Peyer's patch (tissue), 4 donors: ENCODE data around the gene MAGEA4. TPM values are rescaled to one million over a fixed set of nuclear protein-coding genes. Genes with fewer than 3 reads are reported as not detected.

Experiments
- DNase-seq, 3 donors: peaks; one replicate each; pipeline ENCODE4 v3.0.0-alpha.2; 2017 to 2019
- H3K27ac ChIP-seq, 4 donors: fragments of 200-600 bp; sonication (generic); one replicate each; pipeline ENCODE4 v1.5.1; 2016 to 2019
- H3K27me3 ChIP-seq, 2 donors: fragments of 200-600 bp; sonication (generic); one replicate each; pipeline ENCODE4 v1.5.1; 2019
- H3K36me3 ChIP-seq, 3 donors: fragments of 200-600 bp; sonication (generic); one replicate each; pipeline ENCODE4 v1.5.1; 2016 to 2019
- H3K4me1 ChIP-seq, 4 donors: fragments of 200-600 bp; sonication (generic); one replicate each; pipeline ENCODE4 v1.5.1; 2016 to 2019
- H3K4me3 ChIP-seq, 4 donors: fragments of 200-600 bp; sonication (generic); 1 replicate in 3 of 4; 2 replicates in 1 of 4; pipeline ENCODE4 v1.5.1; 2016 to 2019; ENCODE audit warnings: mild to moderate bottlenecking in 1 of 4
- H3K9me3 ChIP-seq, 4 donors: fragments of 200-600 bp; sonication (generic); one replicate each; pipeline ENCODE4 v1.5.1; 2016 to 2019; ENCODE audit warnings: mild to moderate bottlenecking in 1 of 4
- CTCF ChIP-seq, 6 experiments: fragments of 450-650 bp in 4 of 6; fragments of 200-600 bp in 2 of 6; sonication (generic) in 1 of 6; IDR thresholded peaks; one replicate each; pipeline ENCODE4 v1.5.1; 2017 to 2019; ENCODE audit warnings: antibody characterized with exemption in 6 of 6, mild to moderate bottlenecking in 3 of 6, moderate library complexity in 1 of 6
- POLR2A ChIP-seq, 2 donors: fragments of 450-650 bp; IDR thresholded peaks; one replicate each; pipeline ENCODE4 v1.5.1; 2017; ENCODE audit warnings: antibody characterized with exemption in 2 of 2, mild to moderate bottlenecking in 2 of 2, moderate library complexity in 2 of 2
- total RNA-seq, 4 donors: library from RNA; depleted of rRNA; stranded (reverse); fragments of >200 nt; gene quantifications; one replicate each; pipeline ENCODE4 v1.1.0, GENCODE V29; 2016

The MAGEA4 gene
- total RNA-seq, 4 donors from 2014 or later: not detected

GRCh38 chrX:151966236-151966635 lies 53.5 kb downstream of the MAGEA4 start:
- Histone ChIP-seq H3K27me3 (no peaks in the 10 kb centered on the region), H3K4me3 (no peak overlapping the region), H3K27ac (no peak overlapping the region), H3K9me3 (no peaks in the 10 kb centered on the region), H3K36me3 (no peaks in the 10 kb centered on the region), H3K4me1 (no peaks in the 10 kb centered on the region)
- TF ChIP-seq CTCF (IDR thresholded peaks at IDR 0.05) (no peak), POLR2A (IDR thresholded peaks at IDR 0.05) (no peak)
- no peak for DNase-seq

GRCh38 chrX:151970027-151970426 lies 57.3 kb downstream of the MAGEA4 start:
- Histone ChIP-seq H3K27me3 (no peaks in the 10 kb centered on the region), H3K4me3 (no peak overlapping the region), H3K4me1 (no peaks in the 10 kb centered on the region), H3K9me3 (no peaks in the 10 kb centered on the region), H3K27ac (no peak overlapping the region), H3K36me3 (no peaks in the 10 kb centered on the region)
- DNase-seq: no peak
- no peak for TF ChIP-seq CTCF (IDR thresholded peaks at IDR 0.05)
- TF ChIP-seq POLR2A (IDR thresholded peaks at IDR 0.05): no peak

- Histone ChIP-seq H3K4me1 (no peaks in the 10 kb centered on the region), H3K9me3 (no peaks in the 10 kb centered on the region), H3K36me3 (no peaks in the 10 kb centered on the region), H3K27me3 (no peaks in the 10 kb centered on the region), H3K4me3 (no peak overlapping the region), H3K27ac (no peak overlapping the region)
- TF ChIP-seq POLR2A (IDR thresholded peaks at IDR 0.05) (no peak), CTCF (IDR thresholded peaks at IDR 0.05) (no peak)
- peak in 1 of 3 donors; percentile 57 for DNase-seq
Measured at GRCh38 chrX:151970661-151971060, 58.0 kb downstream of the MAGEA4 start.

- H3K4me1 ChIP-seq: no peaks in the 10 kb centered on the region
- no peaks in the 10 kb centered on the region for H3K9me3 ChIP-seq
- H3K4me3 ChIP-seq: peak overlapping the region in 3 of 4 donors; percentile 41 to 72 (median 66)
- H3K27ac ChIP-seq: peak overlapping the region in 3 of 4 donors; percentile 31 to 88 (median 75)
- no peak for DNase-seq
- no peaks in the 10 kb centered on the region for H3K36me3 ChIP-seq
- no peaks in the 10 kb centered on the region for H3K27me3 ChIP-seq
- TF ChIP-seq CTCF (IDR thresholded peaks at IDR 0.05): no peak
- no peak for TF ChIP-seq POLR2A (IDR thresholded peaks at IDR 0.05)
Measured at GRCh38 chrX:151973060-151973661, 60.5 kb downstream of the MAGEA4 start.

- no peaks in the 10 kb centered on the region for H3K36me3 ChIP-seq
- H3K4me1 ChIP-seq: no peaks in the 10 kb centered on the region
- DNase-seq: peak in 2 of 3 donors; percentile 47 to 54
- peak overlapping the region; percentile 26 to 72 (median 54) for H3K4me3 ChIP-seq
- H3K9me3 ChIP-seq: no peaks in the 10 kb centered on the region
- H3K27me3 ChIP-seq: no peaks in the 10 kb centered on the region
- TF ChIP-seq CTCF (IDR thresholded peaks at IDR 0.05) (no peak), POLR2A (IDR thresholded peaks at IDR 0.05) (no peak)
- peak overlapping the region; percentile 31 to 88 (median 73) for H3K27ac ChIP-seq
Measured at GRCh38 chrX:151973851-151974335, 61.2 kb downstream of the MAGEA4 start.

Other genes starting within 250 kb of the MAGEA4 start
- gene PRRG3, start 217.4 kb upstream of the MAGEA4 start, total RNA-seq: under 1 TPM in 2 of 4 donors, not detected in 2; 0.19 to 0.40 TPM
- gene FATE1, start 196.9 kb upstream of the MAGEA4 start, total RNA-seq: not detected
- not detected for gene CNGA2, start 178.1 kb upstream of the MAGEA4 start, total RNA-seq
- 100 to 1,000 TPM in 3 of 4 donors, 10 to 100 TPM in 1; 59.4 to 207 (median 126) TPM for gene GABRE, start 61.8 kb downstream of the MAGEA4 start, total RNA-seq
- not detected for gene MAGEA10, start 225.7 kb downstream of the MAGEA4 start, total RNA-seq